HepG2 (cell line): ENCODE results near the gene ABHD1. TPM values are rescaled to one million over a fixed set of nuclear protein-coding genes. Genes with fewer than 3 reads are reported as not detected.

ENCODE experiments used
- AGO2 ChIP-seq: fragments of 200-400 bp; formaldehyde crosslinking; optimal IDR thresholded peaks from 2 replicates; pipeline ENCODE3; 2017; ENCODE audit warnings: mild to moderate bottlenecking, low read depth, low read length, moderate library complexity
- BORCS8-MEF2B ChIP-seq: sonication (generic); formaldehyde crosslinking; IDR thresholded peaks from 2 replicates; pipeline ENCODE4 v1.8.0; 2022; ENCODE audit warnings: mild to moderate bottlenecking, missing genetic modification reagents
- IRF2 ChIP-seq: IDR thresholded peaks from 2 replicates; pipeline ENCODE4 v1.6.1; 2018; ENCODE audit warnings: missing genetic modification reagents, missing compliant biosample characterization
- MYC ChIP-seq: sonication (generic); formaldehyde crosslinking; IDR thresholded peaks from 2 replicates; pipeline ENCODE4 v1.9.0; 2021; ENCODE audit warnings: missing genetic modification reagents, borderline replicate concordance
- NPAS2 ChIP-seq: sonication (generic); formaldehyde crosslinking; IDR thresholded peaks from 2 replicates; pipeline ENCODE4 v1.8.0; 2022; ENCODE audit warnings: mild to moderate bottlenecking, missing genetic modification reagents, borderline replicate concordance
- PHB2 ChIP-seq: fragments of 450-650 bp; IDR thresholded peaks from 2 replicates; pipeline ENCODE4 v1.6.1; 2018; ENCODE audit not compliant: partially characterized antibody
- REST ChIP-seq, 2 experiments: IDR thresholded peaks; 2 replicates each; pipeline ENCODE4 v1.6.1; 2011 to 2012; ENCODE audit warnings: low read length in 2 of 2, borderline replicate concordance in 1 of 2, low read depth in 1 of 2, mild to moderate bottlenecking in 1 of 2, moderate library complexity in 1 of 2
- RORA ChIP-seq: sonication (generic); formaldehyde crosslinking; IDR thresholded peaks from 2 replicates; pipeline ENCODE4 v1.5.0; 2020; ENCODE audit warnings: mild to moderate bottlenecking, missing genetic modification reagents, moderate library complexity
- SMARCE1 ChIP-seq: fragments of 450-650 bp; IDR thresholded peaks from 2 replicates; pipeline ENCODE4 v1.6.1; 2017; ENCODE audit warnings: borderline replicate concordance
- ZBTB8A ChIP-seq: sonication (generic); formaldehyde crosslinking; IDR thresholded peaks from 2 replicates; pipeline ENCODE4 v1.4.0; 2020; ENCODE audit warnings: mild to moderate bottlenecking, low read depth, missing genetic modification reagents, borderline replicate concordance
- ZC3H13 ChIP-seq: sonication (generic); formaldehyde crosslinking; IDR thresholded peaks from 2 replicates; pipeline ENCODE4 v1.8.1; 2023; ENCODE audit warnings: mild to moderate bottlenecking, missing genetic modification reagents, moderate library complexity
- ZMAT3 ChIP-seq: sonication (generic); formaldehyde crosslinking; conservative IDR thresholded peaks from 2 replicates; pipeline ENCODE4 v1.7.0; 2021; ENCODE audit warnings: missing genetic modification reagents
- ZNF136 ChIP-seq: sonication (generic); formaldehyde crosslinking; IDR thresholded peaks from 2 replicates; pipeline ENCODE4 v1.8.1; 2022; ENCODE audit warnings: low read depth, mild to moderate bottlenecking, moderate library complexity, missing genetic modification reagents
- ZNF407 ChIP-seq: sonication (generic); formaldehyde crosslinking; IDR thresholded peaks from one replicate; pipeline ENCODE4 v1.5.1; 2020; ENCODE audit warnings: mild to moderate bottlenecking, missing genetic modification reagents; ENCODE audit errors: not compliant biosample characterization
- ZNF501 ChIP-seq: sonication (generic); formaldehyde crosslinking; IDR thresholded peaks from 2 replicates; pipeline ENCODE4 v1.5.1; 2020; ENCODE audit warnings: mild to moderate bottlenecking, moderate library complexity, missing genetic modification reagents
- polyA plus RNA-seq, 8 experiments: library from polyadenylated mRNA; depleted of rRNA in 3 of 8; stranded (reverse) in 7 of 8; unstranded in 1 of 8; fragments of >200 nt; fragmentation: Illumina TruSeq in 4 of 8; extraction: Trizol in 4 of 8; gene quantifications; 2 replicates each; pipeline versions ENCODE4 v1.2.1 to v1.2.3, GENCODE V29; 2011 to 2016; ENCODE audit warnings: low read depth in 4 of 8, missing spikeins in 1 of 8, mixed read lengths in 1 of 8; ENCODE audit not compliant: insufficient read depth in 1 of 8
- total RNA-seq, 5 experiments: library from RNA; depleted of rRNA; stranded (reverse); fragments of >200 nt; fragmentation: Illumina TruSeq; extraction: Trizol; gene quantifications; 2 replicates each; pipeline ENCODE4 v1.2.3, GENCODE V29; 2016; ENCODE audit warnings: low read depth in 1 of 5
- TF ChIP-seq, protein P1 (sequence below): IDR thresholded peaks from 2 replicates; pipeline ENCODE4 v1.6.1; 2016; ENCODE audit warnings: control low read depth

ABHD1 gene
- total and polyA plus RNA-seq, 2 of the 13 experiments (the other 11 are each of a cell fraction or from before 2014, with no cell fraction given): 0.04 to 0.81 TPM

DNA sequence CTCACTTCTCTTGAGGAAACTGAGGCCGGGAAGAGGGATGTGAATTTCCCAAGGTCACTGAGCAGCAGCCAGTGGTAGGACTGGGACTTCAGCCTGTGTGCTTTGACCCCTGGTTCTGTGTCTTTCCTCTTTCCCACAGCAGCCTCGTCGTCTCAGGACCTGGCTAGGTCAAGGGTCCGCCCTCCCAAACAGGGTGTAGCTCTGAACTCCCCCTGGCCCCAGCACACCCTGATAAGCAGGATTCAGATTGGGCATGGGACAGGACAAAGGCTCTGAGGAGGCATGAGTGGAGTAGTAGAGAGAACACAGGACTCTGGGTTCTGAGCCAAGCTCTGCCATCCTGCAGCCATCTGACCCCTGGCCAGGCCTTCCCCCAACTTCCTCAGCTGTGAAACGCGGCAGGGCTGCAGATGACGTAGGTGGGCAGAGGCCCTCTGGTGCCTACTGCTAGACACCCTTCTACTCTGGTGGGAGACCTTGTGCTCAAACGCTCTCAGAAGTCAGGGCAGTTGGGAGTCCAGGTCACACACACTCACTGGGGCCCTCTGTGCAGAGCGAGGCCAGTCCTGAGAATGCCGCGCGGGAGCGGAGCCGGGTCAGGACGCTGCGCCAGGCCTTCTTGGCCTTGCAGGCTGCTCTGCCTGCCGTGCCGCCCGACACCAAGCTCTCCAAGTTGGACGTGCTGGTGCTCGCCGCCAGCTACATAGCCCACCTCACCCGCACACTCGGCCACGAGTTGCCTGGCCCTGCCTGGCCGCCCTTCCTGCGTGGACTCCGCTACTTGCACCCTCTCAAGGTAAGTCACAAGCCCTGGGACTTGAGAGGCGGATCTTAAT, 26.2 kb downstream of the ABHD1 start (continued):
- no peak for TF ChIP-seq IRF2 (CRISPR knock-in tag)
- TF ChIP-seq SMARCE1: no peak
- no peak for TF ChIP-seq AGO2
- TF ChIP-seq, protein P1, sequence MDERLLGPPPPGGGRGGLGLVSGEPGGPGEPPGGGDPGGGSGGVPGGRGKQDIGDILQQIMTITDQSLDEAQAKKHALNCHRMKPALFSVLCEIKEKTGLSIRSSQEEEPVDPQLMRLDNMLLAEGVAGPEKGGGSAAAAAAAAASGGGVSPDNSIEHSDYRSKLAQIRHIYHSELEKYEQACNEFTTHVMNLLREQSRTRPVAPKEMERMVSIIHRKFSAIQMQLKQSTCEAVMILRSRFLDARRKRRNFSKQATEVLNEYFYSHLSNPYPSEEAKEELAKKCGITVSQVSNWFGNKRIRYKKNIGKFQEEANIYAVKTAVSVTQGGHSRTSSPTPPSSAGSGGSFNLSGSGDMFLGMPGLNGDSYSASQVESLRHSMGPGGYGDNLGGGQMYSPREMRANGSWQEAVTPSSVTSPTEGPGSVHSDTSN: no peak
- TF ChIP-seq REST (IDR thresholded peaks at IDR 0.05; ENCODE audit: borderline replicate concordance in 1 of 2, low read depth in 1 of 2, low read length in 2 of 2): no peak
- TF ChIP-seq BORCS8-MEF2B (CRISPR knock-in tag): no peak
- 0 out of 2 replicates have a peak, but pooled peaks have one; percentile 14 for TF ChIP-seq ZNF501 (CRISPR knock-in tag)
- no peak for TF ChIP-seq ZC3H13 (CRISPR knock-in tag)
- TF ChIP-seq PHB2: no peak
- no peak for TF ChIP-seq ZNF136 (CRISPR knock-in tag)
- TF ChIP-seq ZBTB8A: no peak
- TF ChIP-seq MYC (CRISPR knock-in tag): 0 out of 2 replicates have a peak, but pooled peaks have one; percentile 18
- TF ChIP-seq ZMAT3 (CRISPR knock-in tag): no peak
- no peak for TF ChIP-seq ZNF407 (CRISPR knock-in tag)
- TF ChIP-seq RORA (CRISPR knock-in tag): no peak
- no peak for TF ChIP-seq NPAS2 (CRISPR knock-in tag)
